ENCODE data around the gene PLXDC2.

Gene PLXDC2

DNA sequence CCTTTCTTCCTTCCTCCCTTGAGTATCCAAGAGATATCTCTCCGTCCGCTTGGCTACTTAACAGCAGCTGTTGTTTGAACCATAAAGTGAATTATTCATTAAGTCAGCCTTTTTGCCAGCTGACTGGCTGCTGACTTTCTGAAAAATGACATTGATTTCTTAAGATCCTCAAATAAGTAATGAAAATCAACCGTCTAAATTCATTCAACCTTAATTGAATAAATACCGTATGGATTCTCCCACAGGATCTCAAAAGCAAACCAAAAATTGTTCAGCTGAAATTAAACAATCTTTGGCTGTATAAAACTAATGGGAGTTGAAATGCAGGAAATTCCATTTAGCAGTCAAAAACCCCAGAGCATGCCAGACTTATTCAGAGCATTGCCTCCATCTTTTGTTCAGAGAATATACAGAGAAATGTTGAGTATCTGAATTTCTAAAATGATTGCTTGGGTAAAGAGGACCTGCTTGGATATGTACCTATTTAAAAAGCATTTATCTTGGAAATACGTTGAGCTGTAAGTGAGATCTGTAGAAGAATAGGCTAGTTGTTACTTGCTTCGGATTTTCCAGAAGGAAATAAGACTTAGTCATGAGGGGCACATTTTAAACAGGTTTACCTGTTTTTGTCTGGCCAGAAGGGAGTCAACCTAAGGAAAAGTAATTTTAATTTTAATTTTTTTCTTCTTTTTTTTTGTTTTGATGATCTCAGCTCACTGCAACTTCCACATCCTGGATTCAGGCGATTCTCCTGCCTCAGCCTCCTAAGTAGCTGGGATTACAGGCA is 136.2 kb downstream of the PLXDC2 start:
- Histone ChIP-seq H3F3A (ENCODE audit: control insufficient read depth, insufficient read depth) (no peaks in the 10 kb centered on the region), H4K20me1 (ENCODE audit: control insufficient read depth, insufficient read depth, low read depth, low read length) (no peaks in the 10 kb centered on the region), H3K79me2 (ENCODE audit: control insufficient read depth, low read length) (no peaks in the 10 kb centered on the region)

DNA sequence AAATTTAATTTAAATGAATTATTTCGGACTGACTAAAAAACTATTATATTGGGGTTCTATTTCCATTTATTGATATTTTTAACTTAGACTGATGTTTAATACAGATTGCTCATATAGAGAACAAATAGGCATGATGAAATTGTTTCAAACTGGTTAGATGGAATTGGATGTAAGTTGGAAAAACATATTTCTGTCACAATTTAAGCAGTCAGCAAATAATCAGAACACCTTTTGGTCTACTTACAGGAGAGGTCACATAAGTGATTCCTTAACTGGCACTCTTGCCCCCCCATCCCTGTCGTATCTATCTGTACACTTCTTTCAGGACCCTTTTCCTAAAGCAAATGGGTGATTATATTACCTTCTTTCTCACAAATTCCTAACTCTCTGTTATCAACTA is 138.4 kb downstream of the PLXDC2 start:
- Histone ChIP-seq H3K79me2 (ENCODE audit: control insufficient read depth, low read length) (no peaks in the 10 kb centered on the region), H3K36me3 (ENCODE audit: control insufficient read depth, low read length) (no peaks in the 10 kb centered on the region), H3K4me2 (ENCODE audit: low read length) (no peak overlapping the region), H3F3A (ENCODE audit: control insufficient read depth, insufficient read depth) (no peaks in the 10 kb centered on the region), H3K9me3 (ENCODE audit: control insufficient read depth, insufficient read depth, low read length) (no peaks in the 10 kb centered on the region), H4K20me1 (ENCODE audit: control insufficient read depth, insufficient read depth, low read depth, low read length) (no peaks in the 10 kb centered on the region), H3K27me3 (ENCODE audit: control insufficient read depth, low read length) (no peaks in the 10 kb centered on the region), H3K9me2 (replicated peaks; ENCODE audit: control insufficient read depth, low read length) (no peaks in the 10 kb centered on the region), H3K27ac (ENCODE audit: low read depth, low read length) (no peak overlapping the region), H3K4me1 (ENCODE audit: control insufficient read depth, low read length) (no peaks in the 10 kb centered on the region), H3K4me3 (ENCODE audit: low read length) (no peak overlapping the region)
- no peak for TF ChIP-seq EZH2phosphoT487 (IDR thresholded peaks at IDR 0.05; ENCODE audit: borderline replicate concordance, low read length)
- TF ChIP-seq, protein P1, sequence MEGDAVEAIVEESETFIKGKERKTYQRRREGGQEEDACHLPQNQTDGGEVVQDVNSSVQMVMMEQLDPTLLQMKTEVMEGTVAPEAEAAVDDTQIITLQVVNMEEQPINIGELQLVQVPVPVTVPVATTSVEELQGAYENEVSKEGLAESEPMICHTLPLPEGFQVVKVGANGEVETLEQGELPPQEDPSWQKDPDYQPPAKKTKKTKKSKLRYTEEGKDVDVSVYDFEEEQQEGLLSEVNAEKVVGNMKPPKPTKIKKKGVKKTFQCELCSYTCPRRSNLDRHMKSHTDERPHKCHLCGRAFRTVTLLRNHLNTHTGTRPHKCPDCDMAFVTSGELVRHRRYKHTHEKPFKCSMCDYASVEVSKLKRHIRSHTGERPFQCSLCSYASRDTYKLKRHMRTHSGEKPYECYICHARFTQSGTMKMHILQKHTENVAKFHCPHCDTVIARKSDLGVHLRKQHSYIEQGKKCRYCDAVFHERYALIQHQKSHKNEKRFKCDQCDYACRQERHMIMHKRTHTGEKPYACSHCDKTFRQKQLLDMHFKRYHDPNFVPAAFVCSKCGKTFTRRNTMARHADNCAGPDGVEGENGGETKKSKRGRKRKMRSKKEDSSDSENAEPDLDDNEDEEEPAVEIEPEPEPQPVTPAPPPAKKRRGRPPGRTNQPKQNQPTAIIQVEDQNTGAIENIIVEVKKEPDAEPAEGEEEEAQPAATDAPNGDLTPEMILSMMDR (IDR thresholded peaks at IDR 0.05; ENCODE audit: low read depth, low read length, poor library complexity, severe bottlenecking): no peak

More for the DNA sequence above, 136.2 kb downstream of the PLXDC2 start:
- no peak overlapping the region for H3K4me3 ChIP-seq (ENCODE audit: low read length)
- H3K36me3 ChIP-seq (ENCODE audit: control insufficient read depth, low read length): no peaks in the 10 kb centered on the region
- no peaks in the 10 kb centered on the region for H3K27me3 ChIP-seq (ENCODE audit: control insufficient read depth, low read length)
- H3K27ac ChIP-seq (ENCODE audit: low read depth, low read length): no peak overlapping the region
- no peak overlapping the region for H3K4me2 ChIP-seq (ENCODE audit: low read length)
- no peaks in the 10 kb centered on the region for H3K9me2 ChIP-seq (replicated peaks; ENCODE audit: control insufficient read depth, low read length)
- H3K4me1 ChIP-seq (ENCODE audit: control insufficient read depth, low read length): no peaks in the 10 kb centered on the region
- H3K9me3 ChIP-seq (ENCODE audit: control insufficient read depth, insufficient read depth, low read length): no peaks in the 10 kb centered on the region
- TF ChIP-seq, protein P1 (IDR thresholded peaks at IDR 0.05; ENCODE audit: low read depth, low read length, poor library complexity, severe bottlenecking): no peak
- TF ChIP-seq EZH2phosphoT487 (IDR thresholded peaks at IDR 0.05; ENCODE audit: borderline replicate concordance, low read length): no peak

DNA sequence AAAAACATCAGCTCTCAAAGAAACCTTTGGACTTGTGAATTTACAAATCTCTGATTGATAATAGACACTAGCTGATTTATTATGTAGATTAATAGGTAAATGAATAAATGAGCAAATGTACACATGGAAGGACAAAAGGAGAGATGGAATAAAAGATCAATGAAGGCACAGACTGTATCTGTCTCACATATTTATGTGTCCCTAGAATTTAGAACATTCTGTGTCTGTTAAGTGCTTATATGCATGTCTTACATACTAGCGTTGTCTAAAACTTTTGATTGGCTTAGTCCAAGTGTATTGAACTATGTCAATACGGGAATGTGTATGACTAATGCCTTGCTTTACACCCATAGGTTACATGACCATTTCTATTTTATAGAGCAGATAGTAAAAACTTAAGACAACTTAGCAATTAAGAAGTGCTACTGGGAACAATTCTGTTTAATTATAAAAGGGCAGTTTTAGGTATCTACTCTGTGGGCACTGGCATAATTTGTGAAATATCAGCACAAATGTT is 140.3 kb downstream of the PLXDC2 start:
- no peaks in the 10 kb centered on the region for H3K27me3 ChIP-seq (ENCODE audit: control insufficient read depth, low read length)
- no peaks in the 10 kb centered on the region for H4K20me1 ChIP-seq (ENCODE audit: control insufficient read depth, insufficient read depth, low read depth, low read length)

More for the DNA sequence above, 140.3 kb downstream of the PLXDC2 start:
- Histone ChIP-seq H3K4me3 (ENCODE audit: low read length) (no peak overlapping the region), H3F3A (ENCODE audit: control insufficient read depth, insufficient read depth) (no peaks in the 10 kb centered on the region), H3K9me3 (ENCODE audit: control insufficient read depth, insufficient read depth, low read length) (no peaks in the 10 kb centered on the region), H3K36me3 (ENCODE audit: control insufficient read depth, low read length) (no peaks in the 10 kb centered on the region), H3K27ac (ENCODE audit: low read depth, low read length) (no peak overlapping the region), H3K79me2 (ENCODE audit: control insufficient read depth, low read length) (no peaks in the 10 kb centered on the region), H3K4me2 (ENCODE audit: low read length) (no peak overlapping the region), H3K9me2 (replicated peaks; ENCODE audit: control insufficient read depth, low read length) (no peaks in the 10 kb centered on the region), H3K4me1 (ENCODE audit: control insufficient read depth, low read length) (no peaks in the 10 kb centered on the region)
- TF ChIP-seq EZH2phosphoT487 (IDR thresholded peaks at IDR 0.05; ENCODE audit: borderline replicate concordance, low read length): no peak
- TF ChIP-seq, protein P1 (IDR thresholded peaks at IDR 0.05; ENCODE audit: low read depth, low read length, poor library complexity, severe bottlenecking): no peak
